Skeletal muscle tissue (tissue), 4 donors: ENCODE measurements around the gene TMEM184B. TPM values are rescaled to one million over a fixed set of nuclear protein-coding genes. Genes with fewer than 3 reads are reported as not detected.

Source experiments
- H3K27ac ChIP-seq: one replicate; pipeline ENCODE4 v1.7.0; 2013; ENCODE audit warnings: mild to moderate bottlenecking, low read depth, low read length, inconsistent platforms
- H3K27me3 ChIP-seq, 3 donors: one replicate each; pipeline ENCODE4 v1.7.0; 2013; ENCODE audit warnings: low read length in 3 of 3; ENCODE audit not compliant: control insufficient read depth in 3 of 3, insufficient read depth in 3 of 3
- H3K36me3 ChIP-seq, 3 donors: one replicate each; pipeline ENCODE4 v1.7.0; 2013; ENCODE audit warnings: low read length in 3 of 3; ENCODE audit not compliant: control insufficient read depth in 3 of 3, insufficient read depth in 3 of 3
- H3K4me1 ChIP-seq, 3 donors: one replicate each; pipeline ENCODE4 v1.7.0; 2013; ENCODE audit warnings: low read length in 3 of 3, mild to moderate bottlenecking in 3 of 3; ENCODE audit not compliant: control insufficient read depth in 3 of 3, insufficient read depth in 3 of 3
- H3K4me3 ChIP-seq, 3 donors: one replicate each; pipeline ENCODE4 v1.7.0; 2013; ENCODE audit warnings: low read length in 3 of 3
- H3K9ac ChIP-seq, 3 donors: one replicate each; pipeline ENCODE4 v1.7.0; 2013; ENCODE audit warnings: low read length in 3 of 3, mild to moderate bottlenecking in 3 of 3, moderate library complexity in 2 of 3, low read depth in 1 of 3
- H3K9me3 ChIP-seq, 3 donors: one replicate each; pipeline ENCODE4 v1.7.0; 2013; ENCODE audit warnings: low read length in 3 of 3; ENCODE audit not compliant: control insufficient read depth in 3 of 3
- total RNA-seq: library from RNA; depleted of rRNA; stranded (reverse); fragments of >200 nt; gene quantifications from one replicate; pipeline ENCODE4 v1.2.3, GENCODE V29; 2014
- donor health status: Osteomylitis.

The TMEM184B gene
- total RNA-seq, 1 donor from 2014 or later: 11.0 TPM

DNA sequence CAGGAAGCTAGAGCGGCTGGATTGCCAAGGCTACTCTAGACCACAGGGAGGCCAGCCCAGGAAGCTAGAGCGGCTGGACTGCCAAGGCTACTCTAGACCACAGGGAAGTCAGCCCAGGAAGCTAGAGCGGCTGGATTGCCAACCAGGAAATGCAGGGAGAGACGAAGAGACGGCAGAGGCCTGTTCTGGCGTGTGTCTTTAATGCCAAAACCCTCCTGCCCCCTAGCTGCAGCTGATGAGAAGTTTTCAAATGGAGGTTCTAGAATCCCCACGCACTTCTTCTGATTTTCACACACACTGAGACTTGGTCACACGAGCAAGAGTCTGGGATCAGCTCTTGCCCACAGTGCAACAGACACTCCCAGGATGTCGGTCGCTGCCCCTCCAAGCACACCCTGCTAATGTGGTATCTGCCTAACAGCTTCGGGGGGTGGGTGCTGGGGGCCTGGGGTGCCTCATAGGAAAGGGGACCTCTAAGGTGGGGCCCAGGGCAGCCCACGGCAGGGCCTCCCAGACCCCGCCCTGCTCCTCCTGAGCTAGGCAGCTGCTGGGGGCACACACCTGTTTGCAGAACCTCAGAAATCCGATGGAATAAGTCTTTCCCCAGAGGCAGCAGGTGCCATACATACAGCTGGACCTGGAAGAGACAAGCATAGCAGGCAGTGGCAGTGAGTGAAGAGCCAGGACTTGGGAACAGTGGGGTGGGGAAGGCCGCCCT lies 42.5 kb downstream of the TMEM184B start:
- H3K4me1 ChIP-seq: peaks cover 26 to 54% (median 48%) of the 10 kb centered on the region in 3 donors
- H3K36me3 ChIP-seq: peaks cover 50 to 73% (median 62%) of the 10 kb centered on the region in 3 donors
- H3K9me3 ChIP-seq: no peaks in the 10 kb centered on the region
- H3K27me3 ChIP-seq: no peaks in the 10 kb centered on the region
- H3K27ac ChIP-seq: peak overlapping the region; percentile 19
- no peak overlapping the region for H3K4me3 ChIP-seq
- H3K9ac ChIP-seq: no peak overlapping the region

DNA sequence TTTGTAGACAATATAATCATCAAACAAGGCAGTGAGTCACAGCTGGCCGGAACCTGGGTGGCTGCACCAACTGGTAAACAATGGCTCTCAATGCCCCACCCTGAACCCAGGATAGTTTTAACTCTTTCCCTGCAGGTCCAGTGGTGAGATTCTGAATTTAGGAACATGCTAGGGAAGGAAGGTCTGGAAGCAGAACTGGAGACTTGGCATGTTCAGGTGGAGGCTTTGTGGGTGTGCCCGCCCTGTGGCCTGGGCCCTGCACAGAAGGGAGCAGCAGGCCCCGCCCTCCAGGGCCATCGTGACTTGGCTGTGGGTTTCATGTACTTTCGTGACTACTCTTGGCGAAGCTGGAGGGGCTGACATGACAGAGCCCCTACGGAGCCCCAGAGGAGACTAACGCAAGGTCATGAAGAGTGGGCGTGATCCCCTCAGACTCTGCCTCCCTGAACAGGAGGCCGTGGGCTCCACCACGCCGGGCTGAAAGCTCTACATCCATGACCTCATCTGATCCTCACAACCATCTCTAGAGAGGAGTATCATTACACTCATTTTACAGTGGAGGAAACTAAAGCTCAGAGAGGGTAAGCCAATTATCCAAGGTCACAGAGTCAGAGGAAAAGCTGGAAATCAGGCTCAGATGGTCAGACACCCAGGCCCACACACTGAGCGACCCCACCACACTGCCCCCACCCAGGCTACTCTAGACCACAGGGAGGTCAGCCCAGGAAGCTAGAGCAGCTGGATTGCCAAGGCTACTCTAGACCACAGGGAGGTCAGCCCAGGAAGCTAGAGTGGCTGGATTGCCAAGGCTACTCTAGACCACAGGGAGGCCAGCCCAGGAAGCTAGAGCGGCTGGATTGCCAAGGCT lies 43.7 kb downstream of the TMEM184B start:
- no peak overlapping the region for H3K9ac ChIP-seq
- peaks cover 53 to 74% (median 68%) of the 10 kb centered on the region in 3 donors for H3K36me3 ChIP-seq
- no peaks in the 10 kb centered on the region for H3K9me3 ChIP-seq
- H3K4me3 ChIP-seq: no peak overlapping the region
- peak overlapping the region; percentile 45 for H3K27ac ChIP-seq
- no peaks in the 10 kb centered on the region for H3K27me3 ChIP-seq
- peaks cover 18 to 43% (median 37%) of the 10 kb centered on the region in 3 donors for H3K4me1 ChIP-seq

DNA sequence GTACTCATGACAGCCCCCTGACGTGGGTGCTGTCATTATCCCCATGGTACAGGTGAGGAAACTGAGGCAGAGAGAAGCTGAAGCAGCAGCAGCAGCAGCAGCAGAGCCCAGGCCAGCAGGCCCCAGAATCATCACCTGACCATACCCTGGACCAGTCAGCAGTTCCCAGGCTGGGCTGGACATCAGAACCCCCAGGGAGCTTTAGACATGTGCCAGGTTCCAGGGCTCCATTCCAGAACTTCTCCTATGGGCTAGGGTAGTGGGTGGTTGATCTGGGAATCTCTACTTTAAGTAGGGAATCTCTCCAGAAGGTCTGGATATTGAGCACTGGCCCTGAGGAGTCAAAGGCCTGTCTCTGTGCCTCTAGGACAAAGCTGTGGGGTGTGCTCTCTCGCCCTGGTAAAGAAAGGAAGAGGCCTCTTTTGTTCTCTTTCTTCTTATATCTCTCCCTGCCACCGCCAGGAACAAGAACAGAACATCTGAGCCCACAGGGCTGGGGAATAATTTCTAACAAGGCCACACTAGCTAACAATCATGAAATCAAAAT lies 44.4 kb downstream of the TMEM184B start:
- H3K4me1 ChIP-seq: peaks cover 18 to 37% (median 30%) of the 10 kb centered on the region in 3 donors
- no peak overlapping the region for H3K4me3 ChIP-seq
- peak overlapping the region in 1 of 3 donors; percentile 25 for H3K9ac ChIP-seq
- peak overlapping the region; percentile 27 for H3K27ac ChIP-seq
- no peaks in the 10 kb centered on the region for H3K27me3 ChIP-seq
- peaks cover 55 to 77% (median 71%) of the 10 kb centered on the region in 3 donors for H3K36me3 ChIP-seq
- H3K9me3 ChIP-seq: no peaks in the 10 kb centered on the region

DNA sequence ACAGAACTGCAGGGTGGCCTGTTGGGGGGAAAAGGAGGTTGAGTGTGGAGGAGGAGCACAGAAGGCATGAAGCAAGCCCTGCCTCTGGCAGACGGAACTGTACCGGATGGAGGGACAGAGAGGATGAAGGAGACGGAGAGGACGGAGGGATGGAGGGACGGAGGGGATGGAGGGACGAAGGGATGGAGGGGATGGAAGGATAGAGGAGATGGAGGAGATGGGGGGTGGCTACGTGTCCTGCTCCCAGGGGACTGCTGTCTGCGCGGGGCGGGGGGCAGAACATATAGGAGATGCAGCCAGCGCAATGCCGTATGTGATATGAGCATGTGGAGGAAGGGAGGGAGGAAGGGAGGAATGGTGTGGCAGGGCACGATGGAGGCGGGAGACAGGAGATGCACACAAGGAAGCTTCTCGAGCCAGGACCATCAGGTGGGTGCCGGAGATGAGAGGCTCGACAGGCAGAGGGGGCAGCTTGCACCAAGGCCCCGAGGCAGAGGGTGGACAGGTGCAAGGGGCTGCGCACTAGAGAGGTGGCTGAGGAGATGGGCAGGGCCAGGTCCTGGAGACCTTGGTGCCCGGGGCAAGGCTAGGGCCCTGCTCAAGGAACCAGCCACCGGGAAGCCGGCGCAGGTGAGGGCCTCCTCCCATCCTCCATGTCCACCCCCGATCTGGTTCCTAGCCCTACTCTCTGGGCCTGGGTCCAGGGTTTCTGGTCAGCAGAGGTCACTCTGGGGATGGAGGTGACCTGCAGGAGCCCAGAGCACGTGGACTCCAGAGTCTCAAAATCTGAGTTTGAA lies 45.8 kb downstream of the TMEM184B start:
- no peak overlapping the region for H3K27ac ChIP-seq
- H3K9me3 ChIP-seq: no peaks in the 10 kb centered on the region
- H3K4me1 ChIP-seq: peaks cover 18 to 31% (median 27%) of the 10 kb centered on the region in 3 donors
- peaks cover 58 to 68% (median 67%) of the 10 kb centered on the region in 3 donors for H3K36me3 ChIP-seq
- H3K4me3 ChIP-seq: no peak overlapping the region
- no peaks in the 10 kb centered on the region for H3K27me3 ChIP-seq
- H3K9ac ChIP-seq: no peak overlapping the region

DNA sequence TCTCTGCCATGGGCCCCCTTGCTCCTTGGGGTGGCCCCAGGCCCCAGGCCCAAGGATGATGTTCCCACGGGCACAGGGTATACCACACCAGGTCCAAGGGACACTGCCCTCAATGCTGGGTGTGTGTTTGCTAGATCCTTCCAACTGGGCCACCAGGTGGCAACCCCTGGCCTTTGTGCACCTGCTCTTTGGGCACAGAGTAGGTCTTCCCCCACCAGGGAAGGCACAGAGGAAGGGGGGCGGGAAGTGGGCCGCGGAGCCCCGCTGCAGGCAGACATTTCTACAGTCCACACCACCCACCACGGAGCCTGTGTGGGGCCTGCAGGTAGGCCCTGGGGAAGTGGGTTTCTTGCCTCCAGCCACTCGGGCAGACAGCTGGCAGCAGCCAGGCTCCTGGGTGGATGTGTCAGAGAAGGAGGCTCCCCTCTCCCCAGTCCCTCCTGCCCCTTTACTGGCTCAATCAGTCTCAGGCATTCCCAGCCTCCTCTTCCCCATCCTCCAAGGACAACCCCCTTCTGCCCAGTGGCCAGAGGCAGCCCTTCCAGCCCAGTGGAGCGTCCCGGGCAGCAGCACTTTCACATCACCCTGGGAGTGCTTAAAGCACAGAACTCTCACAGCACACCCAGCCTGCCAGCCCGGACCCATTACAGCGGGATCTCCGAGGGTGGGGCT lies 49.4 kb downstream of the TMEM184B start:
- Histone ChIP-seq H3K4me3 (no peak overlapping the region), H3K27ac (no peak overlapping the region), H3K36me3 (peaks cover 55 to 58% (median 58%) of the 10 kb centered on the region in 3 donors)

DNA sequence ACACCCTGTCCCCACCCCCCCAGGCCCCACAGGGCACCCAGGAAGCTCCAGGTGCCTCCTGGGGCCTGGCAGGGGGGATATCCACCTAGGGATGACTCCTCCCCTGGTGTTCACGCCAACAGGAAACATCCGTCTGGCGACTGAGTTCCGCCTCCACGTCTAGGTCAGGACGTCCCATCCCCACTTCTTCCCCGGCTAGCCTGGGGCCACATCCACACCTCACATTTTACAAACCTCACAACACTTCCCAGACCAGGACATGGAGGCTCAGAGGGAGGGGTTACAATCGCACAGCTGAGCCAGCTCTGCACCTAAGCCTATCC lies 50.1 kb downstream of the TMEM184B start:
- no peak overlapping the region for H3K27ac ChIP-seq
- no peak overlapping the region for H3K9ac ChIP-seq
- H3K9me3 ChIP-seq: no peaks in the 10 kb centered on the region
- no peaks in the 10 kb centered on the region for H3K27me3 ChIP-seq
- peaks cover 12 to 34% (median 25%) of the 10 kb centered on the region in 3 donors for H3K4me1 ChIP-seq
- peaks cover 50 to 55% (median 51%) of the 10 kb centered on the region in 3 donors for H3K36me3 ChIP-seq
- no peak overlapping the region for H3K4me3 ChIP-seq

More for the DNA sequence above, 49.4 kb downstream of the TMEM184B start:
- Histone ChIP-seq H3K9ac (no peak overlapping the region), H3K4me1 (peaks cover 12 to 34% (median 29%) of the 10 kb centered on the region in 3 donors), H3K9me3 (no peaks in the 10 kb centered on the region), H3K27me3 (no peaks in the 10 kb centered on the region)

DNA sequence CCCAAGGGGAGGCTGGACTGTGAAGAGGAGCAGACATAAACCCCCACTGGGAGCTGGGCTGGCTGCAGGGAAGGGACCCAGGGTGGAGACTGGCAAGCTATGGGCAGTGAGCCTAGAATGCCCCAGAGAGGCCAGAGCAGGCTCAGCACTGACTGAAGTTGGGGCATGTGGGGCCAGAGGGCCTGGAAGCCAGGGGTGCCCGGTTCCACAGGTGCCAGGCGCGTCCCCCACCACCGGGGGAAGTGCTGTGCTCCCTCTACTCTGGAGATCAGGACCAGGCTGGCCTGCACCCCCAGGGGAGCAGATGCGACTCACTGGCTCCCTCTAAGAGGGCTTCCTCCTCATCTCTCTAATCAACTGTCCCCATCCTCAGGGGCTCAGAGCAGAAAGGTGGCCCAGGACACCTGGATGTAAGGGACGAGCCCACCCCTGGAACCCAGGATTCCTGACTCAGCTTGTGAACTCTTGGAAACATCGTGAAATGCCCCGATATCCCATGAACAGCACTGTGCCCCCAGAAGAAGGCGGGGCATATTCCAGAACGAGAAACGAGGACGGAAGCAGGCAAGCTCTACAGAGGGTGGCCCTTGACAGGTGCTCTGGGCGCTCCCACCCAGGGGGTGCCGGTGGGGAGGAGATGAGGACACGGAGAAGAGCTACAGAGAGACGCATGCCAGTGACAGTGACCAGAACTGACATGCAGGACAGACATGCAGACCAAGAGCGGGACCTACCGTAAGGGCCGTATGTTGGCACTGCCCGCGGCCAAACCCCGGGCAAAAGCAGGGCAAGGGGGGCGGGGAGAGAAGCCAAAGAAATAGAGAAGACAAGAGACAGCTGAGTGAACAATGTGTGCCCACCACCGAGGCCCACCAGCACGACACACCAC lies 50.7 kb downstream of the TMEM184B start:
- Histone ChIP-seq H3K27ac (no peak overlapping the region), H3K4me1 (peaks cover 12 to 29% (median 23%) of the 10 kb centered on the region in 3 donors), H3K9me3 (no peaks in the 10 kb centered on the region), H3K9ac (no peak overlapping the region), H3K36me3 (peaks cover 45 to 49% (median 46%) of the 10 kb centered on the region in 3 donors), H3K27me3 (no peaks in the 10 kb centered on the region), H3K4me3 (no peak overlapping the region)

DNA sequence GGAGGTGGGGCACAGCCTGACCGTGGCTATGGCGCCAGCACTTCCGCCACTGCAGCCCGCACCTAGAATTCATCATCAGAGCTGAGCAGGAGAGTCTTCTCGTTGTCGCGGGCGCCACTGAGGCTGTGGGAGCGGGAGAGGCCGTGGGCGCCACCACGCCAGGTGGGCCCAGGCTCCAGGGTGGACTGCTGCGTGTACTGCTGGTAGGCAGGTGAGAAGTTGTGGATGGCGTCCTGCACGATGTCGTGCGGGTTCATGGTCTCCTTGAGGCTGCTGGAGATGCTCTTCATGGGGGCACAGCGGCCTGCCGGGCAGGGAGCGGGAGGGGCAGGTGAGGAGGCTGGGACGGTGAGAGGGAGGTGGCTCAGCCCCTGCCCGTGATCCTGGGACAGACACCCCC lies 51.4 kb downstream of the TMEM184B start:
- no peak overlapping the region for H3K4me3 ChIP-seq
- H3K36me3 ChIP-seq: peaks cover 38 to 42% (median 42%) of the 10 kb centered on the region in 3 donors
- H3K9ac ChIP-seq: no peak overlapping the region
- H3K27ac ChIP-seq: no peak overlapping the region
- H3K4me1 ChIP-seq: peaks cover 12 to 29% (median 19%) of the 10 kb centered on the region in 3 donors
- H3K9me3 ChIP-seq: no peaks in the 10 kb centered on the region
- H3K27me3 ChIP-seq: no peaks in the 10 kb centered on the region
